Nephron progenitor cell (in vitro differentiated cells): ENCODE results near the gene ENOX1.

Source experiments
- DNase-seq: peaks from one replicate; pipeline ENCODE4 v3.0.0; 2021
- H3K27ac Mint-ChIP-seq: 2 replicates; pipeline ENCODE4 v1.8.0; 2021; ENCODE audit warnings: mild to moderate bottlenecking, moderate library complexity, mixed read lengths
- H3K27me3 Mint-ChIP-seq: 2 replicates; pipeline ENCODE4 v1.8.0; 2021; ENCODE audit warnings: mild to moderate bottlenecking, low read depth, mixed read lengths; ENCODE audit not compliant: poor library complexity
- H3K36me3 Mint-ChIP-seq: 2 replicates; pipeline ENCODE4 v1.8.0; 2021; ENCODE audit warnings: low read depth, mixed read lengths
- H3K4me1 Mint-ChIP-seq: 2 replicates; pipeline ENCODE4 v1.8.0; 2021; ENCODE audit warnings: mixed read lengths
- H3K4me3 Mint-ChIP-seq: 2 replicates; pipeline ENCODE4 v1.8.0; 2021; ENCODE audit warnings: mild to moderate bottlenecking, moderate library complexity, mixed read lengths
- H3K9me3 Mint-ChIP-seq: 2 replicates; pipeline ENCODE4 v1.8.0; 2021; ENCODE audit warnings: mild to moderate bottlenecking, moderate library complexity, mixed read lengths
- TF ChIP-seq, protein P1 (sequence below): fragments of 200-600 bp; sonication (generic); IDR thresholded peaks from 2 replicates; pipeline ENCODE4 v1.5.0; 2021; ENCODE audit warnings: antibody characterized with exemption

The ENOX1 gene

DNA sequence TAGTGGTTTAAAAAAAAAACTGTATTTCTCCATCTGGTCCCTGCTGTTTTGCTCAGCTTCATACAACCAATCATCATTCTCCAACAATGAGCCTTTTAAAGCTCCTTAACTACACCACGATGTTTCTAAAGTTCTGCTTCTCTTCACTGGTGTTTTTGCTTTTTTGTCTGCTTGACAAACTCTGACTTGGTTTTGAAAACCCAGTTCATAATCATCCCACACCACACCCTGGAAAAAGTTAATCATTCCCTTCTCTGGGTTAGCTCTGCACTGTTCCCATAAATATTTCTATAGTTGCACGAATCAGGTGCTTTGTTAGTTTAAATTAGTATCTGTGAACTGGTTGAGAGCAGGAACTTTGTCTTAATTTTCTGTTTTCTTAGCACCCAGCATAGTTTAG, 217.1 kb downstream of the ENOX1 start:
- Mint-ChIP-seq H3K27me3 (no peaks in the 10 kb centered on the region), H3K9me3 (no peaks in the 10 kb centered on the region), H3K27ac (no peak overlapping the region), H3K4me1 (peaks cover 17% of the 10 kb centered on the region), H3K36me3 (no peaks in the 10 kb centered on the region), H3K4me3 (no peak overlapping the region)
- TF ChIP-seq, protein P1, sequence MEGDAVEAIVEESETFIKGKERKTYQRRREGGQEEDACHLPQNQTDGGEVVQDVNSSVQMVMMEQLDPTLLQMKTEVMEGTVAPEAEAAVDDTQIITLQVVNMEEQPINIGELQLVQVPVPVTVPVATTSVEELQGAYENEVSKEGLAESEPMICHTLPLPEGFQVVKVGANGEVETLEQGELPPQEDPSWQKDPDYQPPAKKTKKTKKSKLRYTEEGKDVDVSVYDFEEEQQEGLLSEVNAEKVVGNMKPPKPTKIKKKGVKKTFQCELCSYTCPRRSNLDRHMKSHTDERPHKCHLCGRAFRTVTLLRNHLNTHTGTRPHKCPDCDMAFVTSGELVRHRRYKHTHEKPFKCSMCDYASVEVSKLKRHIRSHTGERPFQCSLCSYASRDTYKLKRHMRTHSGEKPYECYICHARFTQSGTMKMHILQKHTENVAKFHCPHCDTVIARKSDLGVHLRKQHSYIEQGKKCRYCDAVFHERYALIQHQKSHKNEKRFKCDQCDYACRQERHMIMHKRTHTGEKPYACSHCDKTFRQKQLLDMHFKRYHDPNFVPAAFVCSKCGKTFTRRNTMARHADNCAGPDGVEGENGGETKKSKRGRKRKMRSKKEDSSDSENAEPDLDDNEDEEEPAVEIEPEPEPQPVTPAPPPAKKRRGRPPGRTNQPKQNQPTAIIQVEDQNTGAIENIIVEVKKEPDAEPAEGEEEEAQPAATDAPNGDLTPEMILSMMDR: no peak
- DNase-seq: no peak

- no peak overlapping the region for H3K4me3 Mint-ChIP-seq
- no peak overlapping the region for H3K27ac Mint-ChIP-seq
- TF ChIP-seq, protein P1: no peak
- DNase-seq: no peak
- H3K4me1 Mint-ChIP-seq: peaks cover 18% of the 10 kb centered on the region
- H3K36me3 Mint-ChIP-seq: no peaks in the 10 kb centered on the region
- H3K27me3 Mint-ChIP-seq: no peaks in the 10 kb centered on the region
- H3K9me3 Mint-ChIP-seq: no peaks in the 10 kb centered on the region
Observed at GRCh38 chr13:43567608-43568007, 219.2 kb downstream of the ENOX1 start.

- Mint-ChIP-seq H3K27ac (no peak overlapping the region), H3K9me3 (no peaks in the 10 kb centered on the region), H3K36me3 (no peaks in the 10 kb centered on the region), H3K4me1 (peaks cover 16% of the 10 kb centered on the region), H3K4me3 (no peak overlapping the region), H3K27me3 (no peaks in the 10 kb centered on the region)
- TF ChIP-seq, protein P1: no peak
- no peak for DNase-seq
Observed at GRCh38 chr13:43564952-43565351, 221.8 kb downstream of the ENOX1 start.

DNA sequence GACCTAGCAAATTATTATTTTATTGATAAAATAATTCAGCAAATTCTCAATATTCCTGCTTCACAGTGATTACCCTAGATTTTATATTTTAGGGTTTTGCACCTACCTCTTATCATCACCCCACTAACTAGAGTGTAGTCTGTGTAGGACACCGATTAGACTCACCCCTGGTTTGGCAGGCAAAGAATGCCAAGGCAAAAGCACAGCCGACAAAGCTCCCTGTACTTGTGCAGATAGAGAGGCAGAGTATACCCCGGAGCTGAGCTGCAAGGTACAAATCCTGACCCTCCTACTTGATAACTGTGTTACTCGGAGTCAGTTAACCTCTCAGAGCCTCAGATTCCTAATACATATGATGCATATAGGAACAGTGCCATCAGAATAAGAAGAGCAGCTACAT, 225.7 kb downstream of the ENOX1 start:
- Mint-ChIP-seq H3K27ac (no peak overlapping the region), H3K27me3 (peaks cover 3% of the 10 kb centered on the region)

GRCh38 chr13:43558939-43559338, 227.8 kb downstream of the ENOX1 start:
- no peak overlapping the region for H3K27ac Mint-ChIP-seq
- no peaks in the 10 kb centered on the region for H3K36me3 Mint-ChIP-seq
- H3K4me3 Mint-ChIP-seq: no peak overlapping the region
- TF ChIP-seq, protein P1: no peak
- H3K27me3 Mint-ChIP-seq: peaks cover 3% of the 10 kb centered on the region
- no peaks in the 10 kb centered on the region for H3K4me1 Mint-ChIP-seq
- no peak for DNase-seq
- H3K9me3 Mint-ChIP-seq: no peaks in the 10 kb centered on the region

More for the DNA sequence above, 225.7 kb downstream of the ENOX1 start:
- Mint-ChIP-seq H3K36me3 (no peaks in the 10 kb centered on the region), H3K4me3 (no peak overlapping the region), H3K9me3 (no peaks in the 10 kb centered on the region), H3K4me1 (peaks cover 16% of the 10 kb centered on the region)
- TF ChIP-seq, protein P1: no peak
- no peak for DNase-seq

- Mint-ChIP-seq H3K36me3 (no peaks in the 10 kb centered on the region), H3K27me3 (peaks cover 3% of the 10 kb centered on the region), H3K9me3 (no peaks in the 10 kb centered on the region), H3K4me1 (peaks cover 3% of the 10 kb centered on the region), H3K4me3 (no peak overlapping the region), H3K27ac (no peak overlapping the region)
- no peak for DNase-seq
- TF ChIP-seq, protein P1: no peak
Observed at GRCh38 chr13:43558326-43558725, 228.4 kb downstream of the ENOX1 start.
